GM21381 (cell line): ENCODE measurements around the gene MESP2.

Experiments
- ATAC-seq: cut with Tn5 transposase; IDR thresholded peaks from one replicate; pipeline ENCODE4 v1.9.1; 2021; ENCODE audit warnings: mild to moderate bottlenecking, moderate library complexity; ENCODE audit not compliant: unreplicated experiment

Gene MESP2

GRCh38 chr15:89812847-89813320 is 36.8 kb downstream of the MESP2 start:
- no peak for ATAC-seq

- no peak for ATAC-seq
Measured at GRCh38 chr15:89813381-89814111, 37.4 kb downstream of the MESP2 start.

GRCh38 chr15:89814112-89814742 is 38.1 kb downstream of the MESP2 start:
- ATAC-seq, result no peak

- ATAC-seq, result no peak
Measured at GRCh38 chr15:89815769-89816168, 39.6 kb downstream of the MESP2 start.

GRCh38 chr15:89817701-89818280 is 41.7 kb downstream of the MESP2 start:
- ATAC-seq, result no peak

- no peak for ATAC-seq
Measured at GRCh38 chr15:89818287-89818686, 42.2 kb downstream of the MESP2 start.

GRCh38 chr15:89820666-89821611 is 44.8 kb downstream of the MESP2 start:
- no peak for ATAC-seq

- no peak for ATAC-seq
Measured at GRCh38 chr15:89822026-89822425, 45.9 kb downstream of the MESP2 start.

GRCh38 chr15:89822611-89822950 is 46.4 kb downstream of the MESP2 start:
- no peak for ATAC-seq

- no peak for ATAC-seq
Measured at GRCh38 chr15:89822951-89823711, 47.0 kb downstream of the MESP2 start.

GRCh38 chr15:89823836-89824606 is 47.9 kb downstream of the MESP2 start:
- no peak for ATAC-seq

- ATAC-seq, result no peak
Measured at GRCh38 chr15:89824607-89824867, 48.4 kb downstream of the MESP2 start.

GRCh38 chr15:89825271-89825940 is 49.3 kb downstream of the MESP2 start:
- no peak for ATAC-seq

- ATAC-seq, result no peak
Measured at GRCh38 chr15:89826671-89827655, 50.8 kb downstream of the MESP2 start.

- ATAC-seq, result no peak
Measured at GRCh38 chr15:89827829-89828228, 51.7 kb downstream of the MESP2 start.
